Gastroesophageal sphincter (tissue), 3 donors: ENCODE data around the gene SSU72.

ENCODE experiments used
- CTCF ChIP-seq, 4 experiments: fragments of 200-600 bp in 2 of 4; fragments of 450-650 bp in 2 of 4; sonication (generic) in 1 of 4; IDR thresholded peaks; one replicate each; pipeline ENCODE4 v1.5.1; 2017 to 2019; ENCODE audit warnings: antibody characterized with exemption in 4 of 4, mild to moderate bottlenecking in 2 of 4, moderate library complexity in 2 of 4
- EP300 ChIP-seq: sonication (generic); formaldehyde crosslinking; IDR thresholded peaks from one replicate; pipeline ENCODE4 v1.6.1; 2017; ENCODE audit warnings: antibody characterized with exemption, mild to moderate bottlenecking
- POLR2A ChIP-seq, 2 donors: fragments of 450-650 bp; IDR thresholded peaks; one replicate each; pipeline ENCODE4 v1.6.1; 2017; ENCODE audit warnings: antibody characterized with exemption in 2 of 2, mild to moderate bottlenecking in 2 of 2, moderate library complexity in 1 of 2
- POLR2AphosphoS5 ChIP-seq: sonication (generic); formaldehyde crosslinking; IDR thresholded peaks from one replicate; pipeline ENCODE4 v1.6.1; 2017; ENCODE audit warnings: antibody characterized with exemption

GRCh38 chr1:1597275-1597930 is 22.7 kb upstream of the SSU72 start:
- TF ChIP-seq CTCF (IDR thresholded peaks at IDR 0.05) (no peak), POLR2A (IDR thresholded peaks at IDR 0.05) (no peak), POLR2AphosphoS5 (no peak), EP300 (no peak)
